Hepatocyte (in vitro differentiated cells): ENCODE measurements around the gene PRR18. TPM values are rescaled to one million over a fixed set of nuclear protein-coding genes. Genes with fewer than 3 reads are reported as not detected.

Experiments
- DNase-seq: peaks from one replicate; pipeline ENCODE4 v3.0.0-alpha.2; 2016; ENCODE audit warnings: low spot score
- H2AFZ ChIP-seq: fragments of 200-600 bp; sonication (generic); 2 replicates; pipeline ENCODE4 v1.6.0; 2016; ENCODE audit warnings: antibody characterized with exemption, mild to moderate bottlenecking
- H3K27ac ChIP-seq: fragments of 200-600 bp; sonication (generic); 2 replicates; pipeline ENCODE4 v1.5.1; 2016; ENCODE audit warnings: mild to moderate bottlenecking
- H3K27me3 ChIP-seq: fragments of 200-600 bp; sonication (generic); 2 replicates; pipeline ENCODE4 v1.6.1; 2016
- H3K36me3 ChIP-seq: fragments of 200-600 bp; sonication (generic); replicated peaks from 2 replicates; pipeline ENCODE4 v1.5.1; 2016; ENCODE audit warnings: low read depth; ENCODE audit not compliant: insufficient read depth
- H3K4me1 ChIP-seq: fragments of 200-600 bp; sonication (generic); 2 replicates; pipeline ENCODE4 v1.5.1; 2016; ENCODE audit warnings: mild to moderate bottlenecking, moderate library complexity; ENCODE audit not compliant: insufficient read depth
- H3K4me2 ChIP-seq: fragments of 200-600 bp; sonication (generic); 2 replicates; pipeline ENCODE4 v1.6.0; 2016
- H3K4me3 ChIP-seq: fragments of 200-600 bp; sonication (generic); 2 replicates; pipeline ENCODE4 v1.5.1; 2016; ENCODE audit warnings: mild to moderate bottlenecking
- H3K79me2 ChIP-seq: fragments of 200-600 bp; sonication (generic); 2 replicates; pipeline ENCODE4 v1.6.0; 2017; ENCODE audit warnings: mild to moderate bottlenecking
- H3K9me2 ChIP-seq: fragments of 200-600 bp; sonication (generic); replicated peaks from 2 replicates; pipeline ENCODE4 v1.6.0; 2017; ENCODE audit warnings: mild to moderate bottlenecking; ENCODE audit not compliant: insufficient read depth
- H3K9me3 ChIP-seq: fragments of 200-600 bp; sonication (generic); 2 replicates; pipeline ENCODE4 v1.5.1; 2016; ENCODE audit warnings: low read depth, mild to moderate bottlenecking
- H4K20me1 ChIP-seq: fragments of 200-600 bp; sonication (generic); 2 replicates; pipeline ENCODE4 v1.6.0; 2016; ENCODE audit warnings: mild to moderate bottlenecking; ENCODE audit not compliant: insufficient read depth, poor library complexity, severe bottlenecking
- EZH2 ChIP-seq: fragments of 200-600 bp; sonication (generic); IDR thresholded peaks from 2 replicates; pipeline ENCODE4 v1.6.1; 2016; ENCODE audit warnings: antibody characterized with exemption, mild to moderate bottlenecking, borderline replicate concordance
- EZH2phosphoT487 ChIP-seq: fragments of 200-600 bp; sonication (generic); IDR thresholded peaks from one replicate; pipeline ENCODE4 v1.6.1; 2018; ENCODE audit warnings: antibody characterized with exemption, mild to moderate bottlenecking, low read depth, moderate library complexity; ENCODE audit not compliant: unreplicated experiment, severe bottlenecking
- WGBS: methylation state at CpG from one replicate; pipeline ENCODE4 v1.1.6; 2016; ENCODE audit warnings: low lambda C conversion rate; ENCODE audit errors: missing lambda C conversion rate; 5-methylcytosine and 5-hydroxymethylcytosine counted together
- polyA plus RNA-seq: library from polyadenylated mRNA; unstranded; fragments of >200 nt; fragmentation: Nextera tagmentation; extraction: Ambion mirVana; gene quantifications from 2 replicates; pipeline ENCODE4 v1.2.1, GENCODE V29; 2016
- total RNA-seq: library from RNA; depleted of rRNA; stranded (reverse); fragments of >200 nt; gene quantifications from 2 replicates; pipeline ENCODE4 v1.2.3, GENCODE V29; 2014
- TF ChIP-seq, protein P1 (sequence below): fragments of 200-600 bp; sonication (generic); IDR thresholded peaks from 2 replicates; pipeline ENCODE4 v1.5.1; 2016; ENCODE audit warnings: antibody characterized with exemption, mild to moderate bottlenecking; ENCODE audit not compliant: poor library complexity

The PRR18 gene
- total and polyA plus RNA-seq, 2 experiments from 2014 or later = 0.77 to 1.5 TPM

DNA sequence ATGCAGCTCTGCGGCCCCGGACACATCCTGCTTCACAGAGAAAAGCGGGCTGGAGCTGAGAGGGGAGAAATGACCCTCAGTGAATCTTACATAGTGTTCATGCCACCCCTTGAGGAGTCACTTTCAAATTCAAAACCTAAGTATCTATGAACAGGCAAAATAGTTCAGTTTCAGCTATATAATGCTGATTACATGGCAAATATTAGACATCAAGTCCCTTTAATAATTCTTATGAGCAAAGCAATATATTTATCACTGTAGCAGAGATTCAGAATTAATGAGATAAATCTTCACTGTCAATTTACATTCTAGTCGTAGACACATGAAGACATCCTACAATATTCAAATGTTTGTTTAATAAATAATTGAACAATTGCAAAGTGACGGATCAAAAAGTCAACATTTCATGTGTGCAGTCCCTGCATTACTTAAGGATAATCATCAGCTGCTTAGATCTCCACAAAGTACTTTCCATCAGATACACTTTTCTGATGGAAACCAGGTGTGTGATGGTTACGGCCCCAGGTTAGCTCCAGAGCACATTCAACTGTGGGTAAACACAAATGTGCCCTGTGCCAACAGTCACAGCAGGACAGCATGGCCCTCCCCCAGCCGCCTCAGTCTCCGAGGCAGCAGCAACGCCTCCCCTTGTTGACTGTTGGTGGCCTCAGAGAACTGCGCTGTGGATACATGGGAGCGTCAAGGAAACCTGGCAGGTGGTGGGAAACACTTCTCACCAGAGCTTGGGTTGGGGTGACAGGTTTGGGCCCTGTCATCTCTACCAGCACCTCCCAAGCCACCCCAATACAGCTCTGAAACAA, 787 bp upstream of the PRR18 start:
- no peaks in the 10 kb centered on the region for H3K9me3 ChIP-seq
- no peaks in the 10 kb centered on the region for H3K79me2 ChIP-seq
- no peak overlapping the region for H3K4me3 ChIP-seq
- H2AFZ ChIP-seq = peak overlapping the region; percentile 84
- no peak for TF ChIP-seq EZH2phosphoT487
- TF ChIP-seq, protein P1, sequence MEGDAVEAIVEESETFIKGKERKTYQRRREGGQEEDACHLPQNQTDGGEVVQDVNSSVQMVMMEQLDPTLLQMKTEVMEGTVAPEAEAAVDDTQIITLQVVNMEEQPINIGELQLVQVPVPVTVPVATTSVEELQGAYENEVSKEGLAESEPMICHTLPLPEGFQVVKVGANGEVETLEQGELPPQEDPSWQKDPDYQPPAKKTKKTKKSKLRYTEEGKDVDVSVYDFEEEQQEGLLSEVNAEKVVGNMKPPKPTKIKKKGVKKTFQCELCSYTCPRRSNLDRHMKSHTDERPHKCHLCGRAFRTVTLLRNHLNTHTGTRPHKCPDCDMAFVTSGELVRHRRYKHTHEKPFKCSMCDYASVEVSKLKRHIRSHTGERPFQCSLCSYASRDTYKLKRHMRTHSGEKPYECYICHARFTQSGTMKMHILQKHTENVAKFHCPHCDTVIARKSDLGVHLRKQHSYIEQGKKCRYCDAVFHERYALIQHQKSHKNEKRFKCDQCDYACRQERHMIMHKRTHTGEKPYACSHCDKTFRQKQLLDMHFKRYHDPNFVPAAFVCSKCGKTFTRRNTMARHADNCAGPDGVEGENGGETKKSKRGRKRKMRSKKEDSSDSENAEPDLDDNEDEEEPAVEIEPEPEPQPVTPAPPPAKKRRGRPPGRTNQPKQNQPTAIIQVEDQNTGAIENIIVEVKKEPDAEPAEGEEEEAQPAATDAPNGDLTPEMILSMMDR = no peak
- TF ChIP-seq EZH2 = peak; percentile 44
- H3K36me3 ChIP-seq = no peaks in the 10 kb centered on the region
- peaks cover 63% of the 10 kb centered on the region for H3K27me3 ChIP-seq
- no peaks in the 10 kb centered on the region for H4K20me1 ChIP-seq
- no peaks in the 10 kb centered on the region for H3K9me2 ChIP-seq
- H3K4me2 ChIP-seq = peak overlapping the region; percentile 97
- no peak for DNase-seq
- no peak overlapping the region for H3K27ac ChIP-seq
- H3K4me1 ChIP-seq = no peaks in the 10 kb centered on the region
- 27% methylated on average over 11 of the region's 11 CpGs for WGBS

DNA sequence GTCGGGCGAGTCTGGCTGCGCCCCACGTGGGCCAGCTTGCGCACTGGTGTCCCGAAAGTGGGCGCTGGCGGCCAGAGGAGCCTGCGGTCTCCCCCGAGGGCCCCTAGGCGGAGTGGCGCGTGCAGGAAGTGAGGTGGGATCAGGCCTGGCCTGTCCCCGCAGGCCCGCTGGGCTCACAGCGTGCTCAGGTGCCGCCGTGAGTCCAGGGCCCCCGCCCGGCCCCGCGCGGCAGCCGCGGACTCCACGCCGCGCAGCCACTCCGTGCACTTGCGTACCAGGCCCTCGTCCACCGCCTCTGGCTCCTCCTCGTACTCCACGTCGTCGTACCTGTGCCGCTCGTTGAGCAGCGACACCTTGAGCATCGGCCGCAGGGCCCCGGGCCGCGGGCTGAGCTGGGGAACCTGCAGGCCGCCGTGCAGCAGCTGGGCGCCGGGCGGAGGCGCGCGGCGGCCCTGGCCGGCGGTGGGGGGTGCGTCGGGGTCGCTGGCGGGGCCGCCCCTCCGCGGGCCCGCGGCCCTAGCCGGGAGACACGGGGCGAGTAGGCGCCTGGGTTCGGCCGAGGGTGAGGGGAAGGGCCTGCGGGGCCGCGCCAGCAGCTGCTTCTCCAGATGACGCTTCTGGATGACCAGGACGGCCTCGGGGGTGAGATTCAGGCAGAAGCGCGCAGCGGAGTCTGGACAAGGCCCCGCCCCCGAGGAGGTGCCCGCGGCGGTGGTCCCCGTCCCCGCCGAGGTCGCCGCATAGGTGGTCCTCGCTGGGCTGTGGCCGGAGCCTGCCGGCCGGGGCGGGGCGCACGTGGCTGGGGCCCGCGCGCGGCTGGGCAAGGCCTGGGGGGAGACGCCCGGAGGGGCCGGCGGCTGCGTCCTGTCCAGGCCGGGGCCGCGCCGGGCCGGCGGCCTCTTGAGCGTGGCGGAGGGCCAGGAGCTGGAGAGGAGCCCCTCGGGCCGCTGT, 835 bp downstream of the PRR18 start:
- Histone ChIP-seq H3K4me3 (peak overlapping the region; percentile 52), H2AFZ (peak overlapping the region; percentile 63), H3K79me2 (no peaks in the 10 kb centered on the region), H3K9me3 (no peaks in the 10 kb centered on the region), H3K4me2 (peak overlapping the region; percentile 97), H3K27me3 (peaks cover 71% of the 10 kb centered on the region), H3K4me1 (no peaks in the 10 kb centered on the region), H3K36me3 (no peaks in the 10 kb centered on the region), H4K20me1 (no peaks in the 10 kb centered on the region), H3K27ac (no peak overlapping the region), H3K9me2 (no peaks in the 10 kb centered on the region)
- WGBS = 8% methylated on average over 48 of the region's 115 CpGs
- TF ChIP-seq EZH2phosphoT487 (no peak), EZH2 (no peak)
- TF ChIP-seq, protein P1 = no peak
- peak; percentile 44 for DNase-seq

DNA sequence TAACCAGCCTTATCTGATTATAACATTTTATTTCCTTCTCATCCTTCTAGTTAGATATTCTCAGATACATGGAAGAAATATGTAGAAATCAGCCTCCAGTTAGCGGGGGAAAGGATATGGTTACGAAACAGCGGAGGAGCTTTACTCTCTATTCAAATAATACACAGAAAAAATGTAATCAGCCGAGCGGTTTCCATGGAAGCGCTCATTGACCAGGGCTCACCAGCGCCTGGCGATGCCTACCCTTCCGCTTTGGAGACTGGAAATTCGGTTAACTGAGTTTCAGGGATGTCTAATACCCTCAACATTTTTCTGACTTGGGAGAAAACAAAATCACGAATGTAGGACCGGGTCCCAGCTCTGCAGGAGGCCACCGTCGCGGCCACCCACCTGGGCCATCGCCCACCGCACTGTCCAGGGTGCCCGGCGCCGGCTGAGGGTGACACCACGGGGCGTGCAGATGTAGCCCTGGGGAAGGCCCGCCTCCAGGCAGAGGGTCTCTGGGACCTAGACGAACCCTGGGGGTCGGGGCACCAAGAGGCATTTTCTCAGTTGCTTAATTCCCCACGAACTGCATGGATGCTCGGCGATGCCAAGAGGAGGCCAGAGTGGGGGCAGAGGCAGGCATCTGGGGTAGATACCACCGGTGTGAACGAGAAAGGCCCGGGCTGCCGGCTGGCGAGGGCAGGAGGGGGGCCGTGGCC, 1.7 kb downstream of the PRR18 start:
- Histone ChIP-seq H3K9me2 (no peaks in the 10 kb centered on the region), H3K9me3 (no peaks in the 10 kb centered on the region), H3K36me3 (no peaks in the 10 kb centered on the region), H3K27me3 (peaks cover 71% of the 10 kb centered on the region), H3K79me2 (no peaks in the 10 kb centered on the region), H3K4me2 (peak overlapping the region; percentile 97), H4K20me1 (no peaks in the 10 kb centered on the region), H3K4me1 (no peaks in the 10 kb centered on the region), H3K4me3 (no peak overlapping the region), H2AFZ (no peak overlapping the region), H3K27ac (no peak overlapping the region)
- TF ChIP-seq EZH2 (no peak), EZH2phosphoT487 (no peak)
- TF ChIP-seq, protein P1 = no peak
- no peak for DNase-seq
- 75% methylated on average over 34 of the region's 34 CpGs for WGBS
